Colonic mucosa (tissue), 4 donors: ENCODE data around the gene GNAL. TPM values are rescaled to one million over a fixed set of nuclear protein-coding genes. Genes with fewer than 3 reads are reported as not detected.

Source experiments
- DNase-seq: peaks from one replicate; pipeline ENCODE4 v3.0.0-alpha.2; 2020
- H3K27ac ChIP-seq: fragments of 200-600 bp; one replicate; pipeline ENCODE4 v1.8.0; 2021
- H3K27me3 ChIP-seq: fragments of 200-600 bp; one replicate; pipeline ENCODE4 v1.8.0; 2021
- H3K36me3 ChIP-seq: fragments of 200-600 bp; one replicate; pipeline ENCODE4 v1.8.0; 2021
- H3K4me1 ChIP-seq: fragments of 200-600 bp; one replicate; pipeline ENCODE4 v1.8.0; 2021; ENCODE audit warnings: mild to moderate bottlenecking
- H3K4me3 ChIP-seq: fragments of 200-600 bp; one replicate; pipeline ENCODE4 v1.8.0; 2021
- H3K9ac ChIP-seq, 2 donors: one replicate each; pipeline ENCODE4 v1.7.0; 2013; ENCODE audit warnings: control low read depth in 2 of 2, low read depth in 2 of 2, low read length in 2 of 2
- H3K9me3 ChIP-seq: fragments of 200-600 bp; one replicate; pipeline ENCODE4 v1.8.0; 2021
- CTCF ChIP-seq: fragments of 200-600 bp; IDR thresholded peaks from one replicate; pipeline ENCODE4 v1.8.0; 2022; ENCODE audit warnings: antibody characterized with exemption, mild to moderate bottlenecking
- intact Hi-C: fragments of 100-400 bp; cut with DNase I; formaldehyde crosslinking; loops from one replicate; pipeline ENCODE4 v1.14.1; 2022
- total RNA-seq, 2 donors: library from RNA; stranded (reverse); fragmentation: NEBNext Ultra II Directional in 1 of 2; extraction: Animal tissue kit (Norgen Biotek cat#: 25700) in 1 of 2; gene quantifications; one replicate each; pipeline ENCODE4 v1.2.1, GENCODE V29; 2021
- donor health status: healthy.
- donor health status: DM: no; HTN: no; CAD: no.
- donor health status: DM: no; HTN: no; CAD: no.

The GNAL gene
- total RNA-seq, 2 donors from 2014 or later, result 2.0 to 2.6 TPM

- DNase-seq, result no peak
- Histone ChIP-seq H3K27me3 (peaks cover 13% of the 10 kb centered on the region), H3K9me3 (no peaks in the 10 kb centered on the region), H3K4me3 (no peak overlapping the region), H3K9ac (no peak overlapping the region), H3K36me3 (no peaks in the 10 kb centered on the region), H3K27ac (no peak overlapping the region), H3K4me1 (no peaks in the 10 kb centered on the region)
- no peak for TF ChIP-seq CTCF
- intact Hi-C loops, result no loop called here
Observed at GRCh38 chr18:11750581-11751310, 61.7 kb downstream of the GNAL start.

GRCh38 chr18:11751341-11752115, 62.5 kb downstream of the GNAL start:
- DNase-seq, result no peak
- no peaks in the 10 kb centered on the region for H3K9me3 ChIP-seq
- H3K9ac ChIP-seq, result no peak overlapping the region
- intact Hi-C loops, result no loop called here
- H3K4me3 ChIP-seq, result peak overlapping the region; percentile 3
- no peaks in the 10 kb centered on the region for H3K36me3 ChIP-seq
- H3K27ac ChIP-seq, result no peak overlapping the region
- H3K27me3 ChIP-seq, result peaks cover 13% of the 10 kb centered on the region
- H3K4me1 ChIP-seq, result no peaks in the 10 kb centered on the region
- TF ChIP-seq CTCF, result no peak

GRCh38 chr18:11752116-11752911, 63.2 kb downstream of the GNAL start:
- no peak overlapping the region for H3K9ac ChIP-seq
- H3K9me3 ChIP-seq, result no peaks in the 10 kb centered on the region
- TF ChIP-seq CTCF, result no peak
- no peaks in the 10 kb centered on the region for H3K36me3 ChIP-seq
- intact Hi-C loops, result no loop called here
- H3K4me1 ChIP-seq, result no peaks in the 10 kb centered on the region
- peaks cover 13% of the 10 kb centered on the region for H3K27me3 ChIP-seq
- no peak overlapping the region for H3K27ac ChIP-seq
- DNase-seq, result no peak
- H3K4me3 ChIP-seq, result no peak overlapping the region

- no peak for TF ChIP-seq CTCF
- Histone ChIP-seq H3K9me3 (no peaks in the 10 kb centered on the region), H3K27ac (no peak overlapping the region), H3K4me1 (no peaks in the 10 kb centered on the region), H3K4me3 (no peak overlapping the region), H3K9ac (no peak overlapping the region), H3K36me3 (no peaks in the 10 kb centered on the region), H3K27me3 (peaks cover 13% of the 10 kb centered on the region)
- intact Hi-C loops, result no loop called here
- no peak for DNase-seq
Observed at GRCh38 chr18:11754979-11755378, 65.9 kb downstream of the GNAL start.

GRCh38 chr18:11757084-11757590, 68.1 kb downstream of the GNAL start:
- Histone ChIP-seq H3K36me3 (no peaks in the 10 kb centered on the region), H3K27me3 (peaks cover 5% of the 10 kb centered on the region), H3K4me1 (no peaks in the 10 kb centered on the region), H3K27ac (no peak overlapping the region), H3K4me3 (no peak overlapping the region), H3K9ac (no peak overlapping the region), H3K9me3 (no peaks in the 10 kb centered on the region)
- no peak for TF ChIP-seq CTCF
- intact Hi-C loops, result no loop called here
- no peak for DNase-seq
